ENCODE measurements around the gene ANAPC2.

- TF ChIP-seq, protein P1, sequence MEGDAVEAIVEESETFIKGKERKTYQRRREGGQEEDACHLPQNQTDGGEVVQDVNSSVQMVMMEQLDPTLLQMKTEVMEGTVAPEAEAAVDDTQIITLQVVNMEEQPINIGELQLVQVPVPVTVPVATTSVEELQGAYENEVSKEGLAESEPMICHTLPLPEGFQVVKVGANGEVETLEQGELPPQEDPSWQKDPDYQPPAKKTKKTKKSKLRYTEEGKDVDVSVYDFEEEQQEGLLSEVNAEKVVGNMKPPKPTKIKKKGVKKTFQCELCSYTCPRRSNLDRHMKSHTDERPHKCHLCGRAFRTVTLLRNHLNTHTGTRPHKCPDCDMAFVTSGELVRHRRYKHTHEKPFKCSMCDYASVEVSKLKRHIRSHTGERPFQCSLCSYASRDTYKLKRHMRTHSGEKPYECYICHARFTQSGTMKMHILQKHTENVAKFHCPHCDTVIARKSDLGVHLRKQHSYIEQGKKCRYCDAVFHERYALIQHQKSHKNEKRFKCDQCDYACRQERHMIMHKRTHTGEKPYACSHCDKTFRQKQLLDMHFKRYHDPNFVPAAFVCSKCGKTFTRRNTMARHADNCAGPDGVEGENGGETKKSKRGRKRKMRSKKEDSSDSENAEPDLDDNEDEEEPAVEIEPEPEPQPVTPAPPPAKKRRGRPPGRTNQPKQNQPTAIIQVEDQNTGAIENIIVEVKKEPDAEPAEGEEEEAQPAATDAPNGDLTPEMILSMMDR (IDR thresholded peaks at IDR 0.05; ENCODE audit: low read depth, low read length): no peak
- no peak for TF ChIP-seq EZH2phosphoT487 (IDR thresholded peaks at IDR 0.05; ENCODE audit: low read depth)
These were observed 6.5 kb upstream of the ANAPC2 start for GRCh38 chr9:137194909-137195308.

Data from OCI-LY3 (cell line).